Measurements from ENCODE around the gene TOLLIP.

Gene TOLLIP

DNA sequence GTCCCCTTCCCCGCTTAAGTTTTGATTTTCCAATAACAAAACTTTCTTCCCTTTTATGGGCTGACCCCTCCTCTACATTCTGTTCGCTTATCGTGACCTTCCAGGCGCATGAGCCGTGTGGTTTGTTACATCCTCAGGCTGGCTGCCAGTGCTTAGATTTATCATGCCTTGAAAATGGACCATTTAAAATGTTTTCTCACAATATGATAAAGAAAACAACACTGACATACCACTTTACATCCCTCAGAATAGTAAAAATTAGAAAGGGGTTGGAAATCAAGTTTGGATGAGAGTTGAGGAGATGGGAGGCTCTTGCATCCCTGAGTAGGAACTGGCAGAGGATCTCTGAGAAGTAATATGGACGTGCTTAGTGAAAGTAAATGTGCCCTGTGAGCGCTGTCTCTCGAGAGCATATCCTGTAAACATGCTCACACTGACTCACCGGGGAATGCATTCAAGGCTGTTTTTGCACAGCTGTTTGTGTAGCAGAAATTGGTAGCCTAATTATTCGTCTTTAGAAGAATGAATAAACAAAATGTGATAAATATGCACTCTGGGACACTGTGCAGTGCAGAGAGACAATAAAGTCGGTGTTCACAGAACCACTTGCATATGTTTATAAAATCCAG, 17.1 kb upstream of the TOLLIP start:
- no peak overlapping the region for H3K27ac ChIP-seq
- TF ChIP-seq, protein P1, sequence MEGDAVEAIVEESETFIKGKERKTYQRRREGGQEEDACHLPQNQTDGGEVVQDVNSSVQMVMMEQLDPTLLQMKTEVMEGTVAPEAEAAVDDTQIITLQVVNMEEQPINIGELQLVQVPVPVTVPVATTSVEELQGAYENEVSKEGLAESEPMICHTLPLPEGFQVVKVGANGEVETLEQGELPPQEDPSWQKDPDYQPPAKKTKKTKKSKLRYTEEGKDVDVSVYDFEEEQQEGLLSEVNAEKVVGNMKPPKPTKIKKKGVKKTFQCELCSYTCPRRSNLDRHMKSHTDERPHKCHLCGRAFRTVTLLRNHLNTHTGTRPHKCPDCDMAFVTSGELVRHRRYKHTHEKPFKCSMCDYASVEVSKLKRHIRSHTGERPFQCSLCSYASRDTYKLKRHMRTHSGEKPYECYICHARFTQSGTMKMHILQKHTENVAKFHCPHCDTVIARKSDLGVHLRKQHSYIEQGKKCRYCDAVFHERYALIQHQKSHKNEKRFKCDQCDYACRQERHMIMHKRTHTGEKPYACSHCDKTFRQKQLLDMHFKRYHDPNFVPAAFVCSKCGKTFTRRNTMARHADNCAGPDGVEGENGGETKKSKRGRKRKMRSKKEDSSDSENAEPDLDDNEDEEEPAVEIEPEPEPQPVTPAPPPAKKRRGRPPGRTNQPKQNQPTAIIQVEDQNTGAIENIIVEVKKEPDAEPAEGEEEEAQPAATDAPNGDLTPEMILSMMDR (IDR thresholded peaks at IDR 0.05; ENCODE audit: low read depth, low read length, missing control alignments): no peak
- in situ Hi-C loops (cut with HindIII; ENCODE audit: low pct_ligation_motif_present, low sequenced_read_pairs): no loop called here
- H3K4me3 ChIP-seq (ENCODE audit: low read depth, low read length): no peak overlapping the region
- no peak for DNase-seq
- H3K36me3 ChIP-seq (replicated peaks): no peaks in the 10 kb centered on the region
- no peaks in the 10 kb centered on the region for H3K27me3 ChIP-seq (replicated peaks)

DNA sequence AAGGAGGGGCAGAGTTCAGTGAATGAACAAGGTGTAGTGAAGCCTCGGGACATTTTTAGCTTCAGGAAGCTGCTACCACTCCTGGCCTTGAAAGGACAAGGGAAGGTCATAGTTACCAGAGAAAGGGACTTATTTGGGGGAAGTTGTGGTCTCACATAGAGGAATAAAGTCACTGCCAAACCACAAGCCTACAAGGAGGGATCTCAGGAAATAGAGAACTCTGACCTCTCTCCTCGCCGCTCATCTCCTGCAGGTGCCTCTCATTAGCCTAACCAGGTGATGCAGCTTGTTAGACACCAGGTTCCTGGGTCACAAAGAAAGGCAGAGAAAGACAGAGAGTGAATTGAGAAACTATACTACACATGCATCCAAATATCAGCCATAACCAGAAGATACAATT, 14.3 kb upstream of the TOLLIP start:
- no peak for DNase-seq
- in situ Hi-C loops (cut with HindIII; ENCODE audit: low pct_ligation_motif_present, low sequenced_read_pairs): no loop called here
- TF ChIP-seq, protein P1 (IDR thresholded peaks at IDR 0.05; ENCODE audit: low read depth, low read length, missing control alignments): no peak

GRCh38 chr11:1317993-1318392, 8.6 kb upstream of the TOLLIP start:
- in situ Hi-C loops (cut with HindIII; ENCODE audit: low pct_ligation_motif_present, low sequenced_read_pairs): no loop called here
- H3K27me3 ChIP-seq (replicated peaks): no peaks in the 10 kb centered on the region
- TF ChIP-seq, protein P1 (IDR thresholded peaks at IDR 0.05; ENCODE audit: low read depth, low read length, missing control alignments): no peak
- no peak overlapping the region for H3K27ac ChIP-seq
- no peak for DNase-seq
- H3K36me3 ChIP-seq (replicated peaks): no peaks in the 10 kb centered on the region
- H3K4me3 ChIP-seq (ENCODE audit: low read depth, low read length): no peak overlapping the region

More for the DNA sequence above, 14.3 kb upstream of the TOLLIP start:
- no peaks in the 10 kb centered on the region for H3K36me3 ChIP-seq (replicated peaks)
- no peak overlapping the region for H3K27ac ChIP-seq
- no peaks in the 10 kb centered on the region for H3K27me3 ChIP-seq (replicated peaks)
- no peak overlapping the region for H3K4me3 ChIP-seq (ENCODE audit: low read depth, low read length)

DNA sequence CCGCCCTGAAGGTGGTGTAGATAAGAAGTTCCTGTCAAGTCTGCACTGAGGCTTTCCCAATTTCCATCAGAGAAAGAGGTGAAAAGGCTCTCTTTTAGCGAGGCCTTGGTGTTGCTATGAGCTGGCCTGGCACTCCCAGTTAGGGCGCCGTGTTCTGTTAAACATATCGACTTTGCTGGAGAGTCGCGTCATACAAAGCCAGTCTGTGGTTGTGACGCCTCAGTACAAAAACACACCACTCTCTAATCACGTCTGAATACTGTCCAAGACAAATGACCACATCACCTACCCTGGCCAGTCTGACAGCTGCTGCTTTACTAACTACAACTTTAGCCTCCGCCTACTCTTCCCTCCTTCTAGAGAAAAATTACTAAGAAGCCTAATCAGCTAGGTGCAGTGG, 8.0 kb upstream of the TOLLIP start:
- H3K27me3 ChIP-seq (replicated peaks): no peaks in the 10 kb centered on the region

DNA sequence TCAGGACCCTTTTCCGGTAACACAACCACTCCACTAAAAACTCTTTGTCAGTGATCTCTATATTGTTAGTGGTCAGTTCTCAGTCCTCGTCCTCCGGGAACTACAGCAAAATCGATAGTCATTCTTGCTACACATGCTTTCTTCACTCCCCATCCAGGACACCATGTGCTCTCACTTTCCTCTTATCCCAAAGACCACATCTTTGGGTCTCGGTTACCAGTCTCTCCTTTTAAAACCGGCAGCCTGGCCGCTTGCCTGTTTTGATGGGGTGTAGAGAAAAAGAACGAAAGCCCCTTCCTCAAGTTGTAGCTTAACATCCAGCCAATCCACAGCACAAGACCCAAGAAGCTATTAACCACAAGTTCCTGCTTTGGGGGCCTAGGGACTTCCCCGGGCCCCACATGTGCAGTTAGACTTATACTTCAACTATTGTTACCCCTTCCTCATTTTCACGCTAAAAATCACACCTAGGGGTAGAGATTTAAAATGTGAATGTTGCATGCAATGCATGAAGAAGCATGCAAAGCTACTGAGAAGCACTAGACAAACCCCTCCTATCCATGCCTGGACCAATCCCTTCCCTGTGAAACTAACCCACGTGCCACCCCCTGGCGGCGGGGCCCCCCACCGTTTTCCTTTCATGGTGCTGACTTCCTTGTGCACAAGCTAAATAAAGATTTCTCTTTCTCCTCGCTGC, 1.5 kb upstream of the TOLLIP start:
- Histone ChIP-seq H3K27ac (no peak overlapping the region), H3K27me3 (replicated peaks) (no peaks in the 10 kb centered on the region), H3K36me3 (replicated peaks) (no peaks in the 10 kb centered on the region), H3K4me3 (ENCODE audit: low read depth, low read length) (no peak overlapping the region)
- TF ChIP-seq, protein P1 (IDR thresholded peaks at IDR 0.05; ENCODE audit: low read depth, low read length, missing control alignments): no peak
- no peak for DNase-seq
- in situ Hi-C loops (cut with HindIII; ENCODE audit: low pct_ligation_motif_present, low sequenced_read_pairs): no loop called here

More for the DNA sequence above, 8.0 kb upstream of the TOLLIP start:
- Histone ChIP-seq H3K36me3 (replicated peaks) (no peaks in the 10 kb centered on the region), H3K27ac (no peak overlapping the region), H3K4me3 (ENCODE audit: low read depth, low read length) (no peak overlapping the region)
- TF ChIP-seq, protein P1 (IDR thresholded peaks at IDR 0.05; ENCODE audit: low read depth, low read length, missing control alignments): no peak
- DNase-seq: no peak
- in situ Hi-C loops (cut with HindIII; ENCODE audit: low pct_ligation_motif_present, low sequenced_read_pairs): no loop called here

Measured in brain microvascular endothelial cell (primary cell).